Gastrocnemius medialis (tissue), 4 donors: ENCODE data around the gene FIBCD1. TPM values are rescaled to one million over a fixed set of nuclear protein-coding genes. Genes with fewer than 3 reads are reported as not detected.

Experiments
- ATAC-seq, 2 donors: fragments of 150-250 bp; one replicate each; pipeline ENCODE4 v1.9.1; 2016
- DNase-seq, 2 donors: peaks; one replicate each; pipeline ENCODE4 v3.0.0-alpha.2; 2019
- H3K27ac ChIP-seq, 4 donors: fragments of 200-600 bp; sonication (generic); 1 replicate in 1 of 4; 2 replicates in 3 of 4; pipeline ENCODE4 v1.5.1; 2016 to 2018; ENCODE audit warnings: mild to moderate bottlenecking in 2 of 4, moderate library complexity in 1 of 4
- H3K27me3 ChIP-seq, 3 donors: fragments of 200-600 bp; sonication (generic) in 2 of 3; 1 replicate in 1 of 3; 2 replicates in 2 of 3; pipeline versions ENCODE4 v1.5.1 to v1.6.0; 2016 to 2019; ENCODE audit warnings: mild to moderate bottlenecking in 1 of 3, moderate library complexity in 1 of 3
- H3K36me3 ChIP-seq, 2 donors: fragments of 200-600 bp; sonication (generic) in 1 of 2; one replicate each; pipeline ENCODE4 v1.5.1; 2017 to 2018
- H3K4me1 ChIP-seq, 2 donors: fragments of 200-600 bp; sonication (generic) in 1 of 2; one replicate each; pipeline ENCODE4 v1.5.1; 2016 to 2017; ENCODE audit warnings: mild to moderate bottlenecking in 2 of 2
- H3K4me3 ChIP-seq, 4 donors: fragments of 200-600 bp; sonication (generic) in 3 of 4; 1 replicate in 1 of 4; 2 replicates in 3 of 4; pipeline ENCODE4 v1.5.1; 2016 to 2019; ENCODE audit warnings: mild to moderate bottlenecking in 2 of 4
- H3K9me3 ChIP-seq, 3 donors: fragments of 200-600 bp; sonication (generic) in 2 of 3; 1 replicate in 1 of 3; 2 replicates in 2 of 3; pipeline ENCODE4 v1.5.1; 2016 to 2019
- POLR2A ChIP-seq, 2 donors: fragments of 450-650 bp; IDR thresholded peaks; one replicate each; pipeline ENCODE4 v1.6.1; 2017; ENCODE audit warnings: antibody characterized with exemption in 2 of 2, mild to moderate bottlenecking in 2 of 2, moderate library complexity in 2 of 2
- in situ Hi-C, 4 donors: fragments of 200-750 bp; cut with MboI; loops; one replicate each; pipeline versions ENCODE4 v1.15.0 to v1.8.0; 2017; ENCODE audit warnings: low sequenced_read_pairs in 4 of 4
- intact Hi-C: fragments of 100-400 bp; cut with DNase I; formaldehyde crosslinking; loops from one replicate; pipeline ENCODE4 v1.15.1; 2023; ENCODE audit warnings: low total_unique reads
- total RNA-seq, 4 donors: library from RNA; depleted of rRNA; stranded (reverse); fragments of >200 nt; gene quantifications; one replicate each; pipeline versions ENCODE4 v1.1.0 to v1.2.3, GENCODE V29; 2016
- TF ChIP-seq, protein P1 (sequence below), 5 experiments: fragments of 450-650 bp in 3 of 5; fragments of 200-600 bp in 2 of 5; sonication (generic) in 2 of 5; IDR thresholded peaks in 4 of 5; conservative IDR thresholded peaks in 1 of 5; 1 replicate in 4 of 5; 2 replicates in 1 of 5; pipeline ENCODE4 v1.5.1; 2016 to 2019; ENCODE audit warnings: antibody characterized with exemption in 5 of 5, mild to moderate bottlenecking in 3 of 5, moderate library complexity in 3 of 5

The FIBCD1 gene, protein sequence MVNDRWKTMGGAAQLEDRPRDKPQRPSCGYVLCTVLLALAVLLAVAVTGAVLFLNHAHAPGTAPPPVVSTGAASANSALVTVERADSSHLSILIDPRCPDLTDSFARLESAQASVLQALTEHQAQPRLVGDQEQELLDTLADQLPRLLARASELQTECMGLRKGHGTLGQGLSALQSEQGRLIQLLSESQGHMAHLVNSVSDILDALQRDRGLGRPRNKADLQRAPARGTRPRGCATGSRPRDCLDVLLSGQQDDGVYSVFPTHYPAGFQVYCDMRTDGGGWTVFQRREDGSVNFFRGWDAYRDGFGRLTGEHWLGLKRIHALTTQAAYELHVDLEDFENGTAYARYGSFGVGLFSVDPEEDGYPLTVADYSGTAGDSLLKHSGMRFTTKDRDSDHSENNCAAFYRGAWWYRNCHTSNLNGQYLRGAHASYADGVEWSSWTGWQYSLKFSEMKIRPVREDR
- not detected for total RNA-seq

- TF ChIP-seq, protein P1, sequence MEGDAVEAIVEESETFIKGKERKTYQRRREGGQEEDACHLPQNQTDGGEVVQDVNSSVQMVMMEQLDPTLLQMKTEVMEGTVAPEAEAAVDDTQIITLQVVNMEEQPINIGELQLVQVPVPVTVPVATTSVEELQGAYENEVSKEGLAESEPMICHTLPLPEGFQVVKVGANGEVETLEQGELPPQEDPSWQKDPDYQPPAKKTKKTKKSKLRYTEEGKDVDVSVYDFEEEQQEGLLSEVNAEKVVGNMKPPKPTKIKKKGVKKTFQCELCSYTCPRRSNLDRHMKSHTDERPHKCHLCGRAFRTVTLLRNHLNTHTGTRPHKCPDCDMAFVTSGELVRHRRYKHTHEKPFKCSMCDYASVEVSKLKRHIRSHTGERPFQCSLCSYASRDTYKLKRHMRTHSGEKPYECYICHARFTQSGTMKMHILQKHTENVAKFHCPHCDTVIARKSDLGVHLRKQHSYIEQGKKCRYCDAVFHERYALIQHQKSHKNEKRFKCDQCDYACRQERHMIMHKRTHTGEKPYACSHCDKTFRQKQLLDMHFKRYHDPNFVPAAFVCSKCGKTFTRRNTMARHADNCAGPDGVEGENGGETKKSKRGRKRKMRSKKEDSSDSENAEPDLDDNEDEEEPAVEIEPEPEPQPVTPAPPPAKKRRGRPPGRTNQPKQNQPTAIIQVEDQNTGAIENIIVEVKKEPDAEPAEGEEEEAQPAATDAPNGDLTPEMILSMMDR (IDR thresholded peaks at IDR 0.05 in 4 of 5, conservative IDR thresholded peaks at IDR 0.05 in 1 of 5), result no peak
- TF ChIP-seq POLR2A (IDR thresholded peaks at IDR 0.05), result no peak
- intact Hi-C loops (no loop called here), in situ Hi-C loops (no loop called here)
- Histone ChIP-seq H3K27me3 (peaks cover 69 to 87% (median 80%) of the 10 kb centered on the region in 3 donors), H3K4me3 (peak within 1 kb of the TSS; percentile 19 to 51 (median 42)), H3K27ac (no peak within 1 kb of the TSS), H3K36me3 (no peaks in the 10 kb centered on the region), H3K9me3 (no peaks in the 10 kb centered on the region), H3K4me1 (peaks cover 0 to 7% of the 10 kb centered on the region in 2 donors)
- ATAC-seq, result no peak
- no peak for DNase-seq
Measured at GRCh38 chr9:130938652-130939404, at the start of gene FIBCD1. TSS of gene FIBCD1 (minus strand) at chr9:130939247. CDS start at chr9:130938607, 640 bp downstream.

DNA sequence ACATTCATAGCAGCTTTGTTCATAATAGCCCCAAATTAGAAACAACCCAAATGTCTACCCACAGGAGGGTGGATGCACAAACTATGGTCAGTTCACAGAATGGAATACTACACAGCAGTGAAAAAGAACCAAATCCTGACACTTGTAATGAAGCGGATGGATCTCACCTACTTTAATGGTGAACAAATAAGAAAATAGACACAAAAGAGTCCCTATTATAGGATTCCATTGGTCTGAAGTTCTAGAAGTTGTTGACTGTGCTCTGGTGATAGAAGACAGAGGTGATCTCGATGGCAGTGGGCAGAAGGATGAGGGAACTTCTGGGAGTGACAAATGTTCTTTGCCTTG lies 49.3 kb upstream of the FIBCD1 start:
- Histone ChIP-seq H3K4me3 (no peak overlapping the region), H3K9me3 (no peaks in the 10 kb centered on the region), H3K36me3 (no peaks in the 10 kb centered on the region), H3K27ac (no peak overlapping the region), H3K27me3 (peaks cover 18 to 41% (median 28%) of the 10 kb centered on the region in 3 donors), H3K4me1 (no peaks in the 10 kb centered on the region)
- intact Hi-C loops, result no loop called here
- in situ Hi-C loops, result no loop called here
- ATAC-seq (no peak), DNase-seq (no peak)
- TF ChIP-seq, protein P1 (IDR thresholded peaks at IDR 0.05 in 4 of 5, conservative IDR thresholded peaks at IDR 0.05 in 1 of 5), result no peak
- TF ChIP-seq POLR2A (IDR thresholded peaks at IDR 0.05), result no peak

DNA sequence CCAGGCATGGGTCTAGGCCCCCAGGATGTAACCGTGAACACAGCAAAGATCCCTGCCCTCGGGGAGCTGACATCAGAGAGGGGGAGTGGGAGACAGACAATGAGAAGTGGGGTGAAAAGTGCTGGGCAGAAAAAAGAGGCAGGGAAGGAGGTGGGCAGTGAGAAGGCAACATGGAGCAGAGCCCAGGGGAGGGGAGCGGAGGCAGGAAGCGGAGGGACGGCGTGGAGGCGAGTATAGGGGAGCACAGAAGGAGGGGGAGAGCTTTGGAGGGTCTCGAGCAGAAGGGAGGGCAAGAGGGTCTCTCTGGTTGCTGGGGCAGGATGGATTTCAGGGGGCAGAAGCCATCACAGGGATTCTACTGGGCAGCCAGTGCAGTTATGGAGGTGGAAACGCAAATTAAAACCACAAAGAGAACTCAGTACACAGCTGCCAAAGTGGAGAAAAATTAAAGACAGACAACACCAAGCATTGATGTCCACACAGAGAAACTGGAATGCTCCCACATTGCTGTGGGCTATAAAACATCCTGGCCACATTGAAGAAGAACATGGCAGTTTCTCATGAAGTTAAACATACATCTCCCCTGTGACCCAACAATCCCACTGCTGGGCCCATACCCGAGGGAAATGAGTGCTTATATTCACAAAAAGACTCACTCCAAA lies 48.8 kb upstream of the FIBCD1 start:
- Histone ChIP-seq H3K9me3 (no peaks in the 10 kb centered on the region), H3K4me3 (no peak overlapping the region), H3K27me3 (peaks cover 18 to 41% (median 28%) of the 10 kb centered on the region in 3 donors), H3K36me3 (no peaks in the 10 kb centered on the region), H3K4me1 (no peaks in the 10 kb centered on the region), H3K27ac (no peak overlapping the region)
- intact Hi-C loops, result no loop called here
- in situ Hi-C loops, result no loop called here
- no peak for ATAC-seq
- TF ChIP-seq, protein P1 (IDR thresholded peaks at IDR 0.05 in 4 of 5, conservative IDR thresholded peaks at IDR 0.05 in 1 of 5), result no peak
- TF ChIP-seq POLR2A (IDR thresholded peaks at IDR 0.05), result no peak
- DNase-seq, result no peak

DNA sequence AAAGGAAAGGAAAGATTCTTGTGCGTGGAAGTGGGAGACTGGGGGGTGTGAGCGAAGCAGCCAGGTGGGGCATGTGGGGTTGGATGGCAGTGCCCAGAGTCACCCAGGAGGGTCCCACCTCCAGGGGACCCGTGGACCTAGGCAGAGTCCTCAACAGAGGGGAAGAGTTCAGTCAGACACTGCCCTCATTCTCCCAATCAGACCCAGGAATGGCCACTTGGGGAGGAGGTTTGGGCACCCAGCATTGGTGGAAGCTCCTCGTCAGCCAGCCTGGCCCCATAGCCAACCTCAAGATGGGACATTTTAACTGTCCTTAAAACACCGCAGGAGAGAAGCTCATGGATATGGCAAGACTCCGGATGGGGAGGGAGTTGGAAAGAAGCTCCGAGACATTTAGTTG lies 48.0 kb upstream of the FIBCD1 start:
- no peak overlapping the region for H3K4me3 ChIP-seq
- DNase-seq, result no peak
- no peak for ATAC-seq
- intact Hi-C loops, result no loop called here
- no peak for TF ChIP-seq POLR2A (IDR thresholded peaks at IDR 0.05)
- TF ChIP-seq, protein P1 (IDR thresholded peaks at IDR 0.05 in 4 of 5, conservative IDR thresholded peaks at IDR 0.05 in 1 of 5), result no peak
- H3K27ac ChIP-seq, result no peak overlapping the region
- in situ Hi-C loops, result no loop called here
- H3K36me3 ChIP-seq, result no peaks in the 10 kb centered on the region
- peaks cover 18 to 37% (median 28%) of the 10 kb centered on the region in 3 donors for H3K27me3 ChIP-seq
- H3K4me1 ChIP-seq, result no peaks in the 10 kb centered on the region
- no peaks in the 10 kb centered on the region for H3K9me3 ChIP-seq
